ENCODE results near the gene PRIM1. TPM values are rescaled to one million over a fixed set of nuclear protein-coding genes. Genes with fewer than 3 reads are reported as not detected.
"Not testable (repeated sequence)": the region's sequence is repeated elsewhere in the genome, so short reads cannot be mapped to it uniquely, and the experiment has no call there.

Gene PRIM1
- total RNA-seq, 2 donors from 2014 or later: 33.2 to 43.5 TPM

- peak overlapping the region; percentile 21 to 97 for H3K27ac Mint-ChIP-seq
- peaks cover 23% of the 10 kb centered on the region for H3K36me3 Mint-ChIP-seq
- no peaks in the 10 kb centered on the region for H3K27me3 Mint-ChIP-seq
Observed at GRCh38 chr12:56749853-56750252, 2.3 kb downstream of the PRIM1 start.

GRCh38 chr12:56749359-56749758 lies 2.8 kb downstream of the PRIM1 start:
- H3K27ac Mint-ChIP-seq: peak overlapping the region; percentile 21 to 97
- peaks cover 23% of the 10 kb centered on the region for H3K36me3 Mint-ChIP-seq
- H3K9me3 Mint-ChIP-seq: no peaks in the 10 kb centered on the region
- H3K4me1 Mint-ChIP-seq (ENCODE audit: low read depth in 2 of 2): peaks cover 20 to 37% of the 10 kb centered on the region in 2 donors
- H3K4me3 Mint-ChIP-seq: peak overlapping the region; percentile 68
- H3K27me3 Mint-ChIP-seq: no peaks in the 10 kb centered on the region
- DNase-seq (ENCODE audit: low spot score) (no peak), ATAC-seq (no peak)

More at GRCh38 chr12:56749853-56750252, 2.3 kb downstream of the PRIM1 start:
- peak overlapping the region; percentile 68 for H3K4me3 Mint-ChIP-seq
- peaks cover 20 to 37% of the 10 kb centered on the region in 2 donors for H3K4me1 Mint-ChIP-seq (ENCODE audit: low read depth in 2 of 2)
- no peaks in the 10 kb centered on the region for H3K9me3 Mint-ChIP-seq
- ATAC-seq: no peak
- no peak for DNase-seq (ENCODE audit: low spot score)

- ATAC-seq (no peak), DNase-seq (ENCODE audit: low spot score) (no peak)
- Mint-ChIP-seq H3K4me3 (no peak overlapping the region), H3K4me1 (ENCODE audit: low read depth in 2 of 2) (peaks cover 12 to 17% of the 10 kb centered on the region in 2 donors), H3K27ac (peak overlapping the region in 1 of 2 donors; percentile 94), H3K27me3 (no peaks in the 10 kb centered on the region), H3K36me3 (peaks cover 23% of the 10 kb centered on the region), H3K9me3 (no peaks in the 10 kb centered on the region)
Observed at GRCh38 chr12:56728139-56728861, 23.8 kb downstream of the PRIM1 start.

GRCh38 chr12:56726196-56726675 lies 25.9 kb downstream of the PRIM1 start:
- peak overlapping the region; percentile 96 for H3K4me3 Mint-ChIP-seq
- H3K27me3 Mint-ChIP-seq; DNase-seq (ENCODE audit: low spot score); ATAC-seq; H3K9me3 Mint-ChIP-seq: not testable (repeated sequence)
- peaks cover 25 to 38% of the 10 kb centered on the region in 2 donors for H3K4me1 Mint-ChIP-seq (ENCODE audit: low read depth in 2 of 2)
- H3K27ac Mint-ChIP-seq: peak overlapping the region; percentile 94 to 95
- peaks cover 28% of the 10 kb centered on the region for H3K36me3 Mint-ChIP-seq

GRCh38 chr12:56725723-56726102 lies 26.4 kb downstream of the PRIM1 start:
- H3K36me3 Mint-ChIP-seq: peaks cover 32% of the 10 kb centered on the region
- H3K4me3 Mint-ChIP-seq: peak overlapping the region; percentile 96
- peaks cover 31 to 43% of the 10 kb centered on the region in 2 donors for H3K4me1 Mint-ChIP-seq (ENCODE audit: low read depth in 2 of 2)
- DNase-seq (ENCODE audit: low spot score): no peak
- no peaks in the 10 kb centered on the region for H3K27me3 Mint-ChIP-seq
- ATAC-seq: no peak
- peak overlapping the region; percentile 94 to 95 for H3K27ac Mint-ChIP-seq
- no peaks in the 10 kb centered on the region for H3K9me3 Mint-ChIP-seq

- H3K27ac Mint-ChIP-seq: peak within 1 kb of the TSS; percentile 94 to 95
- peaks cover 38% of the 10 kb centered on the region for H3K36me3 Mint-ChIP-seq
- no peaks in the 10 kb centered on the region for H3K27me3 Mint-ChIP-seq
- peaks cover 36 to 49% of the 10 kb centered on the region in 2 donors for H3K4me1 Mint-ChIP-seq (ENCODE audit: low read depth in 2 of 2)
- ATAC-seq: peak; percentile 98 to 99
- no peaks in the 10 kb centered on the region for H3K9me3 Mint-ChIP-seq
- peak; percentile 100 for DNase-seq (ENCODE audit: low spot score)
- peak within 1 kb of the TSS; percentile 96 for H3K4me3 Mint-ChIP-seq
Observed at GRCh38 chr12:56724972-56725722, 27.0 kb downstream of the PRIM1 start, which contains the start of gene NACA. Gene NACA (minus strand): TSS chr12:56725299. CDS start chr12:56724521, 778 bp downstream.

- Mint-ChIP-seq H3K27ac (peak overlapping the region; percentile 94 to 95), H3K27me3 (no peaks in the 10 kb centered on the region), H3K4me1 (ENCODE audit: low read depth in 2 of 2) (peaks cover 41 to 54% of the 10 kb centered on the region in 2 donors), H3K36me3 (peaks cover 43% of the 10 kb centered on the region), H3K9me3 (no peaks in the 10 kb centered on the region), H3K4me3 (peak overlapping the region; percentile 96)
- DNase-seq (ENCODE audit: low spot score): no peak
- no peak for ATAC-seq
Observed at GRCh38 chr12:56724701-56724971, 27.5 kb downstream of the PRIM1 start.

- Mint-ChIP-seq H3K4me3 (peak overlapping the region; percentile 96), H3K27me3 (no peaks in the 10 kb centered on the region), H3K27ac (peak overlapping the region; percentile 94 to 95), H3K9me3 (no peaks in the 10 kb centered on the region), H3K36me3 (peaks cover 48% of the 10 kb centered on the region), H3K4me1 (ENCODE audit: low read depth in 2 of 2) (peaks cover 47 to 59% of the 10 kb centered on the region in 2 donors)
- DNase-seq (ENCODE audit: low spot score): no peak
- ATAC-seq: no peak
Observed at GRCh38 chr12:56723889-56724700, 28.0 kb downstream of the PRIM1 start.

- peaks cover 52 to 65% of the 10 kb centered on the region in 2 donors for H3K4me1 Mint-ChIP-seq (ENCODE audit: low read depth in 2 of 2)
- peak overlapping the region; percentile 94 to 95 for H3K27ac Mint-ChIP-seq
- H3K4me3 Mint-ChIP-seq: peak overlapping the region; percentile 96
- ATAC-seq: no peak
- no peaks in the 10 kb centered on the region for H3K27me3 Mint-ChIP-seq
- no peaks in the 10 kb centered on the region for H3K9me3 Mint-ChIP-seq
- no peak for DNase-seq (ENCODE audit: low spot score)
- peaks cover 52% of the 10 kb centered on the region for H3K36me3 Mint-ChIP-seq
Observed at GRCh38 chr12:56723352-56723751, 28.8 kb downstream of the PRIM1 start.

GRCh38 chr12:56722832-56723231 lies 29.3 kb downstream of the PRIM1 start:
- Mint-ChIP-seq H3K27me3 (no peaks in the 10 kb centered on the region), H3K4me3 (peak overlapping the region; percentile 96), H3K36me3 (peaks cover 52% of the 10 kb centered on the region), H3K27ac (peak overlapping the region; percentile 94 to 95), H3K9me3 (no peaks in the 10 kb centered on the region), H3K4me1 (ENCODE audit: low read depth in 2 of 2) (peaks cover 52 to 65% of the 10 kb centered on the region in 2 donors)
- no peak for ATAC-seq
- no peak for DNase-seq (ENCODE audit: low spot score)

GRCh38 chr12:56721721-56722120 lies 30.4 kb downstream of the PRIM1 start:
- H3K4me3 Mint-ChIP-seq: peak overlapping the region; percentile 96
- H3K27ac Mint-ChIP-seq: peak overlapping the region; percentile 94 to 95
- no peaks in the 10 kb centered on the region for H3K27me3 Mint-ChIP-seq
- peaks cover 52% of the 10 kb centered on the region for H3K36me3 Mint-ChIP-seq
- H3K9me3 Mint-ChIP-seq: no peaks in the 10 kb centered on the region
- ATAC-seq (no peak), DNase-seq (ENCODE audit: low spot score) (no peak)
- peaks cover 57 to 70% of the 10 kb centered on the region in 2 donors for H3K4me1 Mint-ChIP-seq (ENCODE audit: low read depth in 2 of 2)

- Mint-ChIP-seq H3K9me3 (no peaks in the 10 kb centered on the region), H3K27me3 (no peaks in the 10 kb centered on the region), H3K27ac (peak overlapping the region; percentile 94 to 95), H3K4me1 (ENCODE audit: low read depth in 2 of 2) (peaks cover 62 to 75% of the 10 kb centered on the region in 2 donors), H3K36me3 (peaks cover 54% of the 10 kb centered on the region), H3K4me3 (peak overlapping the region; percentile 96)
- ATAC-seq: no peak
- no peak for DNase-seq (ENCODE audit: low spot score)
Observed at GRCh38 chr12:56721216-56721615, 30.9 kb downstream of the PRIM1 start.

GRCh38 chr12:56720731-56721151 lies 31.4 kb downstream of the PRIM1 start:
- Mint-ChIP-seq H3K9me3 (no peaks in the 10 kb centered on the region), H3K27ac (peak overlapping the region; percentile 94 to 95), H3K4me3 (peak overlapping the region; percentile 96), H3K4me1 (ENCODE audit: low read depth in 2 of 2) (peaks cover 64 to 76% of the 10 kb centered on the region in 2 donors), H3K36me3 (peaks cover 59% of the 10 kb centered on the region), H3K27me3 (no peaks in the 10 kb centered on the region)
- DNase-seq (ENCODE audit: low spot score): no peak
- ATAC-seq: no peak
